K562 treated with DMSO at 1 percent for 24 hours (cell line): ENCODE data around the gene SYDE2. TPM values are rescaled to one million over a fixed set of nuclear protein-coding genes. Genes with fewer than 3 reads are reported as not detected.

Experiments used
- total RNA-seq: library from RNA; unstranded; fragments of 300-600 nt; gene quantifications from 2 replicates; pipeline ENCODE4 v1.2.3, GENCODE V29; 2022; ENCODE audit warnings: low read depth; ENCODE audit not compliant: insufficient read depth

SYDE2 gene, protein sequence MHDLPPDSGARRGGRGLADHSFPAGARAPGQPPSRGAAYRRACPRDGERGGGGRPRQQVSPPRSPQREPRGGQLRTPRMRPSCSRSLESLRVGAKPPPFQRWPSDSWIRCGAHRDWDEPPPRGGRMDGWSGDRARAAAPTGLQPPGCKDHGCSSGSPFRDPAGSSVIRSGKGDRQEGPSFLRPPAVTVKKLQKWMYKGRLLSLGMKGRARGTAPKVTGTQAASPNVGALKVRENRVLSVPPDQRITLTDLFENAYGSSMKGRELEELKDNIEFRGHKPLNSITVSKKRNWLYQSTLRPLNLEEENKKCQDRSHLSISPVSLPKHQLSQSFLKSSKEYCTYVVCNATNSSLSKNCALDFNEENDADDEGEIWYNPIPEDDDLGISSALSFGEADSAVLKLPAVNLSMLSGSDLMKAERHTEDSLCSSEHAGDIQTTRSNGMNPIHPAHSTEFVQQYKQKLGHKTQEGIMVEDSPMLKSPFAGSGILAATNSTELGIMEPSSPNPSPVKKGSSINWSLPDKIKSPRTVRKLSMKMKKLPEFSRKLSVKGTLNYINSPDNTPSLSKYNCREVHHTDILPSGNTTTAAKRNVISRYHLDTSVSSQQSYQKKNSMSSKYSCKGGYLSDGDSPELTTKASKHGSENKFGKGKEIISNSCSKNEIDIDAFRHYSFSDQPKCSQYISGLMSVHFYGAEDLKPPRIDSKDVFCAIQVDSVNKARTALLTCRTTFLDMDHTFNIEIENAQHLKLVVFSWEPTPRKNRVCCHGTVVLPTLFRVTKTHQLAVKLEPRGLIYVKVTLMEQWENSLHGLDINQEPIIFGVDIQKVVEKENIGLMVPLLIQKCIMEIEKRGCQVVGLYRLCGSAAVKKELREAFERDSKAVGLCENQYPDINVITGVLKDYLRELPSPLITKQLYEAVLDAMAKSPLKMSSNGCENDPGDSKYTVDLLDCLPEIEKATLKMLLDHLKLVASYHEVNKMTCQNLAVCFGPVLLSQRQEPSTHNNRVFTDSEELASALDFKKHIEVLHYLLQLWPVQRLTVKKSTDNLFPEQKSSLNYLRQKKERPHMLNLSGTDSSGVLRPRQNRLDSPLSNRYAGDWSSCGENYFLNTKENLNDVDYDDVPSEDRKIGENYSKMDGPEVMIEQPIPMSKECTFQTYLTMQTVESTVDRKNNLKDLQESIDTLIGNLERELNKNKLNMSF
- 1.7 and 1.9 TPM in 2 replicates for total RNA-seq

DNA sequence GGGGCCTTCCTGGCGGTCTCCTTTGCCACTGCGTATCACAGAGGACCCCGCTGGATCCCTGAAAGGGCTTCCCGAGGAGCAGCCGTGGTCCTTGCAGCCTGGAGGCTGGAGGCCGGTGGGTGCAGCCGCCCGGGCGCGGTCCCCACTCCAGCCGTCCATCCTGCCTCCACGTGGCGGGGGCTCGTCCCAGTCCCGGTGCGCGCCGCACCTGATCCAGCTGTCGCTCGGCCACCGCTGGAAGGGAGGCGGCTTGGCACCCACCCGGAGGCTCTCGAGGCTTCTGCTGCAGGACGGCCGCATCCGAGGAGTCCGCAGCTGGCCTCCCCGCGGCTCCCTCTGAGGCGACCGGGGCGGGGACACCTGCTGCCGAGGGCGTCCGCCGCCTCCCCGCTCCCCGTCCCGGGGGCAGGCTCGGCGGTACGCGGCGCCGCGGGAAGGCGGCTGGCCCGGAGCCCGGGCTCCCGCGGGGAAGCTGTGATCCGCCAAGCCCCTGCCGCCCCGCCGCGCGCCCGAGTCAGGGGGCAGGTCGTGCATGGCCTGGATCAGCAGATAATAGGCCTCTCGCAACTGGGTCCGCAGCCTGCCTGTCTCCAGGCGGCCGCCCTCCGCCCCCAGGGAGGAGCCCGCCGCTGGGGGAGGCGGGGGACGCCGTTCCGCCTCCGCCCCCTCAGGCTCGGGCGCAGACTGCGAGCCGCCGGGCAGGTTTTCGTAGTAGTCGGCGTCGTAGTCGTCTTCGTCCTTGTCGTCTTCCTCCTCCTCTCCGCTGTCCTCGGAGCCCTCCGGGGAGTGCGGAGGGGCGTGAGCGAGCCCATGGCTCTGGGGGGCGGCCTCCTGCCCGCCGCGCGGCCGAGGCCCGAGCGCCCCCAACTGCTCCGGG lies at the start of gene SYDE2:
Gene SYDE2 (minus strand): TSS at position 554 of the 877 bp plus-strand sequence. CDS start 20 bp downstream, at position 534.

Other genes starting within 250 kb of the SYDE2 start
- not detected in 2 replicates for gene MCOLN2, start 203.9 kb downstream of the SYDE2 start, total RNA-seq
- 0.32 TPM in 1 of 2 replicates, not detected in the other for gene MCOLN3, start 152.5 kb downstream of the SYDE2 start, total RNA-seq
- 38.4 and 47.7 TPM in 2 replicates for gene C1orf52, start 58.6 kb upstream of the SYDE2 start, total RNA-seq
- 9.8 and 10.4 TPM in 2 replicates for gene BCL10, start 75.6 kb upstream of the SYDE2 start, total RNA-seq